ENCODE data around the gene RAPH1.

The RAPH1 gene

GRCh38 chr2:203451689-203452088 lies 83.4 kb downstream of the RAPH1 start:
- Histone ChIP-seq H3K27me3 (ENCODE audit: control insufficient read depth in 1 of 2, insufficient read depth in 1 of 2, low read length in 2 of 2) (no peaks in the 10 kb centered on the region), H3K4ac (ENCODE audit: low read depth in 1 of 2, low read length in 2 of 2) (no peak overlapping the region), H2BK15ac (ENCODE audit: low read depth, poor library complexity, severe bottlenecking) (no peak overlapping the region), H3K4me3 (ENCODE audit: insufficient read depth in 1 of 2, low read depth in 1 of 2, low read length in 2 of 2) (no peak overlapping the region), H3K4me1 (ENCODE audit: control insufficient read depth, insufficient read depth, low read depth, low read length) (peaks cover 2% of the 10 kb centered on the region), H4K91ac (ENCODE audit: low read length) (no peak overlapping the region), H2AK5ac (ENCODE audit: low read length, severe bottlenecking) (peak overlapping the region; percentile 83), H3K79me1 (replicated peaks; ENCODE audit: low read length, poor library complexity, severe bottlenecking) (peaks cover 4% of the 10 kb centered on the region), H3K14ac (ENCODE audit: low read length in 2 of 2) (no peak overlapping the region), H2BK120ac (ENCODE audit: low read depth, low read length) (no peak overlapping the region), H3K27ac (ENCODE audit: low read length, poor library complexity, severe bottlenecking) (peak overlapping the region; percentile 93), H2BK12ac (ENCODE audit: low read length in 2 of 2) (no peak overlapping the region), H2BK5ac (ENCODE audit: low read depth, low read length, poor library complexity, severe bottlenecking) (no peak overlapping the region), H3K9ac (ENCODE audit: low read length) (no peak overlapping the region), H2AFZ (ENCODE audit: low read depth, low read length) (no peak overlapping the region), H3K18ac (ENCODE audit: low read depth in 1 of 2, low read length in 2 of 2) (no peak overlapping the region), H3K4me2 (ENCODE audit: low read length, poor library complexity, severe bottlenecking) (no peak overlapping the region), H3K9me3 (ENCODE audit: control insufficient read depth, low read length) (no peaks in the 10 kb centered on the region), H3K23ac (ENCODE audit: low read length in 2 of 2) (no peak overlapping the region), H4K8ac (ENCODE audit: low read length) (no peak overlapping the region), H3K36me3 (ENCODE audit: control insufficient read depth in 1 of 2, insufficient read depth in 2 of 2, low read depth in 1 of 2, low read length in 2 of 2) (peaks cover 3 to 87% of the 10 kb centered on the region in 2 experiments)
- WGBS, result 100% methylated on average over 1 of the region's 1 CpG
- peak; percentile 11 for DNase-seq

GRCh38 chr2:203451011-203451410 lies 84.1 kb downstream of the RAPH1 start:
- H2AFZ ChIP-seq (ENCODE audit: low read depth, low read length), result no peak overlapping the region
- no peak overlapping the region for H3K9ac ChIP-seq (ENCODE audit: low read length)
- no peak overlapping the region for H2BK15ac ChIP-seq (ENCODE audit: low read depth, poor library complexity, severe bottlenecking)
- H3K4me3 ChIP-seq (ENCODE audit: insufficient read depth in 1 of 2, low read depth in 1 of 2, low read length in 2 of 2), result no peak overlapping the region
- WGBS, result 95% methylated on average over 2 of the region's 2 CpGs
- no peak overlapping the region for H2AK5ac ChIP-seq (ENCODE audit: low read length, severe bottlenecking)
- H2BK5ac ChIP-seq (ENCODE audit: low read depth, low read length, poor library complexity, severe bottlenecking), result no peak overlapping the region
- no peak overlapping the region for H3K14ac ChIP-seq (ENCODE audit: low read length in 2 of 2)
- H3K4ac ChIP-seq (ENCODE audit: low read depth in 1 of 2, low read length in 2 of 2), result no peak overlapping the region
- H3K4me2 ChIP-seq (ENCODE audit: low read length, poor library complexity, severe bottlenecking), result no peak overlapping the region
- no peak overlapping the region for H2BK120ac ChIP-seq (ENCODE audit: low read depth, low read length)
- H4K91ac ChIP-seq (ENCODE audit: low read length), result no peak overlapping the region
- no peak for DNase-seq
- no peak overlapping the region for H4K8ac ChIP-seq (ENCODE audit: low read length)
- H2BK12ac ChIP-seq (ENCODE audit: low read length in 2 of 2), result no peak overlapping the region
- peaks cover 2% of the 10 kb centered on the region for H3K4me1 ChIP-seq (ENCODE audit: control insufficient read depth, insufficient read depth, low read depth, low read length)
- no peak overlapping the region for H3K23ac ChIP-seq (ENCODE audit: low read length in 2 of 2)
- H3K9me3 ChIP-seq (ENCODE audit: control insufficient read depth, low read length), result no peaks in the 10 kb centered on the region
- H3K27me3 ChIP-seq (ENCODE audit: control insufficient read depth in 1 of 2, insufficient read depth in 1 of 2, low read length in 2 of 2), result no peaks in the 10 kb centered on the region
- peaks cover 3 to 87% of the 10 kb centered on the region in 2 experiments for H3K36me3 ChIP-seq (ENCODE audit: control insufficient read depth in 1 of 2, insufficient read depth in 2 of 2, low read depth in 1 of 2, low read length in 2 of 2)
- peak overlapping the region; percentile 93 for H3K27ac ChIP-seq (ENCODE audit: low read length, poor library complexity, severe bottlenecking)
- H3K79me1 ChIP-seq (replicated peaks; ENCODE audit: low read length, poor library complexity, severe bottlenecking), result peaks cover 4% of the 10 kb centered on the region
- no peak overlapping the region for H3K18ac ChIP-seq (ENCODE audit: low read depth in 1 of 2, low read length in 2 of 2)

- no peak for DNase-seq
- Histone ChIP-seq H3K4me1 (ENCODE audit: control insufficient read depth, insufficient read depth, low read depth, low read length) (peaks cover 3% of the 10 kb centered on the region), H4K91ac (ENCODE audit: low read length) (no peak overlapping the region), H3K18ac (ENCODE audit: low read depth in 1 of 2, low read length in 2 of 2) (no peak overlapping the region), H2BK120ac (ENCODE audit: low read depth, low read length) (no peak overlapping the region), H3K4ac (ENCODE audit: low read depth in 1 of 2, low read length in 2 of 2) (no peak overlapping the region), H3K27ac (ENCODE audit: low read length, poor library complexity, severe bottlenecking) (peak overlapping the region; percentile 86), H3K79me1 (replicated peaks; ENCODE audit: low read length, poor library complexity, severe bottlenecking) (peaks cover 4% of the 10 kb centered on the region), H3K9me3 (ENCODE audit: control insufficient read depth, low read length) (no peaks in the 10 kb centered on the region), H2BK5ac (ENCODE audit: low read depth, low read length, poor library complexity, severe bottlenecking) (peak overlapping the region; percentile 9), H2AFZ (ENCODE audit: low read depth, low read length) (no peak overlapping the region), H3K14ac (ENCODE audit: low read length in 2 of 2) (no peak overlapping the region), H3K23ac (ENCODE audit: low read length in 2 of 2) (no peak overlapping the region), H2AK5ac (ENCODE audit: low read length, severe bottlenecking) (peak overlapping the region; percentile 33), H3K27me3 (ENCODE audit: control insufficient read depth in 1 of 2, insufficient read depth in 1 of 2, low read length in 2 of 2) (no peaks in the 10 kb centered on the region), H2BK15ac (ENCODE audit: low read depth, poor library complexity, severe bottlenecking) (no peak overlapping the region), H3K4me2 (ENCODE audit: low read length, poor library complexity, severe bottlenecking) (peak overlapping the region; percentile 7), H3K36me3 (ENCODE audit: control insufficient read depth in 1 of 2, insufficient read depth in 2 of 2, low read depth in 1 of 2, low read length in 2 of 2) (peaks cover 3 to 89% of the 10 kb centered on the region in 2 experiments), H3K9ac (ENCODE audit: low read length) (no peak overlapping the region), H2BK12ac (ENCODE audit: low read length in 2 of 2) (no peak overlapping the region), H4K8ac (ENCODE audit: low read length) (peak overlapping the region; percentile 59), H3K4me3 (ENCODE audit: insufficient read depth in 1 of 2, low read depth in 1 of 2, low read length in 2 of 2) (no peak overlapping the region)
- whole genome bisulfite sequencing, result 97% methylated on average over 3 of the region's 3 CpGs
Measured at GRCh38 chr2:203450561-203450960, 84.5 kb downstream of the RAPH1 start.

GRCh38 chr2:203446780-203447179 lies 88.3 kb downstream of the RAPH1 start:
- Histone ChIP-seq H3K4me1 (ENCODE audit: control insufficient read depth, insufficient read depth, low read depth, low read length) (peaks cover 6% of the 10 kb centered on the region), H2BK15ac (ENCODE audit: low read depth, poor library complexity, severe bottlenecking) (no peak overlapping the region), H3K18ac (ENCODE audit: low read depth in 1 of 2, low read length in 2 of 2) (no peak overlapping the region), H3K9ac (ENCODE audit: low read length) (no peak overlapping the region), H3K14ac (ENCODE audit: low read length in 2 of 2) (no peak overlapping the region), H2AK5ac (ENCODE audit: low read length, severe bottlenecking) (no peak overlapping the region), H2AFZ (ENCODE audit: low read depth, low read length) (no peak overlapping the region), H3K79me1 (replicated peaks; ENCODE audit: low read length, poor library complexity, severe bottlenecking) (peaks cover 6% of the 10 kb centered on the region), H3K27ac (ENCODE audit: low read length, poor library complexity, severe bottlenecking) (no peak overlapping the region), H3K36me3 (ENCODE audit: control insufficient read depth in 1 of 2, insufficient read depth in 2 of 2, low read depth in 1 of 2, low read length in 2 of 2) (peaks cover 10 to 93% of the 10 kb centered on the region in 2 experiments), H3K4ac (ENCODE audit: low read depth in 1 of 2, low read length in 2 of 2) (no peak overlapping the region), H3K27me3 (ENCODE audit: control insufficient read depth in 1 of 2, insufficient read depth in 1 of 2, low read length in 2 of 2) (no peaks in the 10 kb centered on the region), H2BK12ac (ENCODE audit: low read length in 2 of 2) (no peak overlapping the region), H3K4me3 (ENCODE audit: insufficient read depth in 1 of 2, low read depth in 1 of 2, low read length in 2 of 2) (no peak overlapping the region), H3K23ac (ENCODE audit: low read length in 2 of 2) (no peak overlapping the region), H3K4me2 (ENCODE audit: low read length, poor library complexity, severe bottlenecking) (no peak overlapping the region), H2BK120ac (ENCODE audit: low read depth, low read length) (no peak overlapping the region), H4K8ac (ENCODE audit: low read length) (no peak overlapping the region), H3K9me3 (ENCODE audit: control insufficient read depth, low read length) (no peaks in the 10 kb centered on the region), H2BK5ac (ENCODE audit: low read depth, low read length, poor library complexity, severe bottlenecking) (no peak overlapping the region), H4K91ac (ENCODE audit: low read length) (no peak overlapping the region)
- 100% methylated on average over 3 of the region's 3 CpGs for WGBS
- no peak for DNase-seq
